ENCODE results near the gene SF1. TPM values are rescaled to one million over a fixed set of nuclear protein-coding genes. Genes with fewer than 3 reads are reported as not detected.

Gene SF1
- total and polyA plus RNA-seq, 2 donors from 2014 or later: 87.5 to 320 TPM

DNA sequence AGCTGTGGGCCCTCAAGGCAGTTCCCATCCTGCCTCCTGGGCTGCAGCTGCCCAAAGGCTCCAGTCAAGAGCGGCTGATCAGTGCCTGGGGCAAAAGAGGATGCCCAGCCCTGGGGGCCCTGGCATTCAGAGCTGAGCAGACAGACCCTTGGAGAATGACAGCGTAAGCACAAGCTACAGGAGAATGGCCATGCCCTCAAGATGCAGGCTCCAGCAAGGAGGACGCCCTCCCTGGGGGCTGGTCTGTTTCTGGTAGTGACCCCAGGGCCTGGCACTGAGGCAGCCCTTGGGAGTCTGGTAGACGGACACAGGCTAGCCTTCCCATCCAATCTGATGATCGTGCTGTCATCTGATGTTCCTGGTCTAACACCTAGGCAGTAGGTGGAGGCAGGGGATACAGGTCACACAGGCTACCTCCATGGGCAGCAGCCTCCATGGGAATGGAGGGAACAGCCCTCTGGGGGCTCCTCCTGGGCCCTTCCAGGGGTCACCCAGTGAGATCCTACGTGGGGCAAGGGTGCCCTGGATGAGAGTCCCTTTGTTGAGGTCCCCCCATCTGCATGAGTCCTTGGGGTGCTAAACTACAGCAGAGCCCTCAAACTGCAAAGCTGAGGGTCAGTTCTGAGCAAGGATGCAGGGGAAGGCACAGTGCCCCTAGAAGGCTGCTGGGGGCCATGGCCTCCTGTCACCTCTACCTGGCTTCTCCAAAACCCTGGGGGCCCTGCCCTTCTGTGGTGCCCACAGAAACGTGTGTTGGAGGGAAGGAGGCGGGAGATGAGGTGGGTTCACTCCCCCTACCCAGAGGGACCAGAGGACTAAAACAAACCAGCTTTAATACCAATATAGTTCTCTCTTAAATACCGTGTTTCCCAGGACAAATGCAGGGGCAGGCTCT, 10.2 kb upstream of the SF1 start:
- intact Hi-C loops (cut with DNase I): no loop called here
- Histone ChIP-seq H3K36me3 (ENCODE audit: control insufficient read depth in 2 of 3, insufficient read depth in 3 of 3, low read length in 3 of 3) (peaks cover 0 to 2% (median 0%) of the 10 kb centered on the region in 3 donors), H3K9me3 (ENCODE audit: control insufficient read depth in 2 of 3, insufficient read depth in 1 of 3, low read length in 3 of 3) (no peaks in the 10 kb centered on the region), H3K27me3 (ENCODE audit: control insufficient read depth, insufficient read depth, low read length) (no peaks in the 10 kb centered on the region), H3K4me1 (ENCODE audit: control insufficient read depth in 2 of 3, insufficient read depth in 2 of 3, low read depth in 1 of 3, low read length in 3 of 3) (no peaks in the 10 kb centered on the region), H3K27ac (ENCODE audit: low read depth in 2 of 2, low read length in 2 of 2) (no peak overlapping the region), H3K9ac (ENCODE audit: low read length in 3 of 3) (no peak overlapping the region), H3K4me3 (ENCODE audit: low read length in 3 of 3) (no peak overlapping the region)
- TF ChIP-seq, protein P1, sequence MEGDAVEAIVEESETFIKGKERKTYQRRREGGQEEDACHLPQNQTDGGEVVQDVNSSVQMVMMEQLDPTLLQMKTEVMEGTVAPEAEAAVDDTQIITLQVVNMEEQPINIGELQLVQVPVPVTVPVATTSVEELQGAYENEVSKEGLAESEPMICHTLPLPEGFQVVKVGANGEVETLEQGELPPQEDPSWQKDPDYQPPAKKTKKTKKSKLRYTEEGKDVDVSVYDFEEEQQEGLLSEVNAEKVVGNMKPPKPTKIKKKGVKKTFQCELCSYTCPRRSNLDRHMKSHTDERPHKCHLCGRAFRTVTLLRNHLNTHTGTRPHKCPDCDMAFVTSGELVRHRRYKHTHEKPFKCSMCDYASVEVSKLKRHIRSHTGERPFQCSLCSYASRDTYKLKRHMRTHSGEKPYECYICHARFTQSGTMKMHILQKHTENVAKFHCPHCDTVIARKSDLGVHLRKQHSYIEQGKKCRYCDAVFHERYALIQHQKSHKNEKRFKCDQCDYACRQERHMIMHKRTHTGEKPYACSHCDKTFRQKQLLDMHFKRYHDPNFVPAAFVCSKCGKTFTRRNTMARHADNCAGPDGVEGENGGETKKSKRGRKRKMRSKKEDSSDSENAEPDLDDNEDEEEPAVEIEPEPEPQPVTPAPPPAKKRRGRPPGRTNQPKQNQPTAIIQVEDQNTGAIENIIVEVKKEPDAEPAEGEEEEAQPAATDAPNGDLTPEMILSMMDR (IDR thresholded peaks at IDR 0.05; ENCODE audit: borderline replicate concordance, extremely low read depth, insufficient read depth): no peak
- no peak for FAIRE-seq
- peak in 2 of 5 donors; percentile 23 to 52 for DNase-seq

DNA sequence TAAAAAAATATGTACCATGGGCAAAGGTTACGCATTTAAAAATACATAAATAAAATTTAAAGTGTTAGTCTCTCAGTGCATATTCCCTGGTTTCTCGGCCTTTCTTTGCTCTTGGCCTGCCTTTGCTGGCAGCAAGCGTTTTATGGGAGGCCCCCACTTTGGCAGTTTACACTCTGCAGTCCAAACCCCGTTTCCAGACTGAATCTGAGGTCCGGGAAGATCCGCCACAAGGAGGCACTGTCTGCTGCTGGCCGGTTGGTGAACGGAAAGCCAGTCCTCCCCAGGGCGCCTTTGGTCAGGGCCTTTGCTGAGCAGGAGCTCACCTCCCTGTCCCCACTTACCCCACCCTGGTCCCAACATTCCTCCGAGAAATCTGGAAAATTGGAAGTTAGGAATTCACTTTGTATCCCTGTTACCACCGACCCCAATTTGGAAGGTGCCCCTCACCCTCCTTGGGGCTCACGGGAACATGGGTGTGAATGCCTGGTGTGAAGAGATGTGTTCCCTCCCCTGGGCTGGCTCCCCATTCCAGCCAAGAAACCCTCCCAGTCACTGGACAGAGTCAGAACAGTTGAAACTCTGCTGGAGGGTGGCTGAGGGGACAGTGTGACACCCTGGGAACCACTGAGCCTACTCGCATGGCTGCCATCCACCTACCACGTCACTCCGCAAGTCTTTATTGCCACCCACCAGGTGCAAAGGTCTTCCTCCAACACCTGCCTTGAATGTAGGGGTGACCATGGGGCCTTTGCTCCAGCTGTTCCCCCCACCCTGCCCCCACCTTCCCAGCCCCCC, 9.4 kb upstream of the SF1 start:
- DNase-seq: peak in 4 of 5 donors; percentile 52 to 79 (median 56)
- Histone ChIP-seq H3K9me3 (ENCODE audit: control insufficient read depth in 2 of 3, insufficient read depth in 1 of 3, low read length in 3 of 3) (no peaks in the 10 kb centered on the region), H3K36me3 (ENCODE audit: control insufficient read depth in 2 of 3, insufficient read depth in 3 of 3, low read length in 3 of 3) (peaks cover 0 to 2% (median 0%) of the 10 kb centered on the region in 3 donors), H3K4me3 (ENCODE audit: low read length in 3 of 3) (no peak overlapping the region), H3K9ac (ENCODE audit: low read length in 3 of 3) (no peak overlapping the region), H3K27ac (ENCODE audit: low read depth in 2 of 2, low read length in 2 of 2) (no peak overlapping the region), H3K4me1 (ENCODE audit: control insufficient read depth in 2 of 3, insufficient read depth in 2 of 3, low read depth in 1 of 3, low read length in 3 of 3) (no peaks in the 10 kb centered on the region), H3K27me3 (ENCODE audit: control insufficient read depth, insufficient read depth, low read length) (no peaks in the 10 kb centered on the region)
- intact Hi-C loops (cut with DNase I): no loop called here
- TF ChIP-seq, protein P1 (IDR thresholded peaks at IDR 0.05; ENCODE audit: borderline replicate concordance, extremely low read depth, insufficient read depth): peak; percentile 60
- FAIRE-seq: no peak

- Histone ChIP-seq H3K4me3 (ENCODE audit: low read length in 3 of 3) (no peak overlapping the region), H3K36me3 (ENCODE audit: control insufficient read depth in 2 of 3, insufficient read depth in 3 of 3, low read length in 3 of 3) (peaks cover 0 to 2% (median 0%) of the 10 kb centered on the region in 3 donors), H3K9ac (ENCODE audit: low read length in 3 of 3) (no peak overlapping the region), H3K9me3 (ENCODE audit: control insufficient read depth in 2 of 3, insufficient read depth in 1 of 3, low read length in 3 of 3) (no peaks in the 10 kb centered on the region), H3K4me1 (ENCODE audit: control insufficient read depth in 2 of 3, insufficient read depth in 2 of 3, low read depth in 1 of 3, low read length in 3 of 3) (no peaks in the 10 kb centered on the region), H3K27ac (ENCODE audit: low read depth in 2 of 2, low read length in 2 of 2) (no peak overlapping the region), H3K27me3 (ENCODE audit: control insufficient read depth, insufficient read depth, low read length) (no peaks in the 10 kb centered on the region)
- intact Hi-C loops (cut with DNase I): no loop called here
- no peak for FAIRE-seq
- peak in 2 of 5 donors; percentile 28 to 63 for DNase-seq
- TF ChIP-seq, protein P1 (IDR thresholded peaks at IDR 0.05; ENCODE audit: borderline replicate concordance, extremely low read depth, insufficient read depth): no peak
Measured at GRCh38 chr11:64786308-64786707, 8.0 kb upstream of the SF1 start.

All from kidney (tissue), 14 donors.